ENCODE results near the gene MRAP2. TPM values are rescaled to one million over a fixed set of nuclear protein-coding genes. Genes with fewer than 3 reads are reported as not detected.
"Not testable (repeated sequence)": the region's sequence is repeated elsewhere in the genome, so short reads cannot be mapped to it uniquely, and the experiment has no call there.

MRAP2 gene
- total and polyA plus RNA-seq, 8 donors = 0.76 to 10.9 (median 5.8) TPM

DNA sequence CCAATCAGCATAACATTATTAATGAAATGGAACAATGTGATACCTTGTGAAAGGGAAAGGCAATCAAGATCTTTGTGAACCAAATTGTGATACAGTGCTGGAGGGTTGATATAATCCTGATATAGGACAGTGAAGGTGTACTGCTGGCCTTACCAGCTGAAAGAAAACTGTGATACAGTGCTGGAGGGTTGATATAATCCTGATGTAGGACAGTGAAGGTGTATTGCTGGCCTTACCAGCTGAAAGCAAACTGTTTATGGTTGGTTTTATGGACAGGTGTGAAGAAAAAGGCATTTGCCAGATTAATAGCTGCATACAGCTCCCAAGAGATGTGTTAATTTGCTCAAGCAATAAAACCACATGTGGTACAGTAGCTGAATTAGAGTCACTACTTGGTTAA is 73.9 kb downstream of the MRAP2 start:
- Histone ChIP-seq H3K36me3 (no peaks in the 10 kb centered on the region), H3K27ac (no peak overlapping the region), H3K4me3 (no peak overlapping the region), H3K4me1 (no peaks in the 10 kb centered on the region), H3K9me3 (peaks cover 0 to 4% of the 10 kb centered on the region in 2 donors), H3K27me3 (no peaks in the 10 kb centered on the region)
- no peak for ATAC-seq
- intact Hi-C loops (cut with DNase I) = no loop called here
- TF ChIP-seq, protein P1, sequence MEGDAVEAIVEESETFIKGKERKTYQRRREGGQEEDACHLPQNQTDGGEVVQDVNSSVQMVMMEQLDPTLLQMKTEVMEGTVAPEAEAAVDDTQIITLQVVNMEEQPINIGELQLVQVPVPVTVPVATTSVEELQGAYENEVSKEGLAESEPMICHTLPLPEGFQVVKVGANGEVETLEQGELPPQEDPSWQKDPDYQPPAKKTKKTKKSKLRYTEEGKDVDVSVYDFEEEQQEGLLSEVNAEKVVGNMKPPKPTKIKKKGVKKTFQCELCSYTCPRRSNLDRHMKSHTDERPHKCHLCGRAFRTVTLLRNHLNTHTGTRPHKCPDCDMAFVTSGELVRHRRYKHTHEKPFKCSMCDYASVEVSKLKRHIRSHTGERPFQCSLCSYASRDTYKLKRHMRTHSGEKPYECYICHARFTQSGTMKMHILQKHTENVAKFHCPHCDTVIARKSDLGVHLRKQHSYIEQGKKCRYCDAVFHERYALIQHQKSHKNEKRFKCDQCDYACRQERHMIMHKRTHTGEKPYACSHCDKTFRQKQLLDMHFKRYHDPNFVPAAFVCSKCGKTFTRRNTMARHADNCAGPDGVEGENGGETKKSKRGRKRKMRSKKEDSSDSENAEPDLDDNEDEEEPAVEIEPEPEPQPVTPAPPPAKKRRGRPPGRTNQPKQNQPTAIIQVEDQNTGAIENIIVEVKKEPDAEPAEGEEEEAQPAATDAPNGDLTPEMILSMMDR (IDR thresholded peaks at IDR 0.05) = no peak
- no peak for DNase-seq

DNA sequence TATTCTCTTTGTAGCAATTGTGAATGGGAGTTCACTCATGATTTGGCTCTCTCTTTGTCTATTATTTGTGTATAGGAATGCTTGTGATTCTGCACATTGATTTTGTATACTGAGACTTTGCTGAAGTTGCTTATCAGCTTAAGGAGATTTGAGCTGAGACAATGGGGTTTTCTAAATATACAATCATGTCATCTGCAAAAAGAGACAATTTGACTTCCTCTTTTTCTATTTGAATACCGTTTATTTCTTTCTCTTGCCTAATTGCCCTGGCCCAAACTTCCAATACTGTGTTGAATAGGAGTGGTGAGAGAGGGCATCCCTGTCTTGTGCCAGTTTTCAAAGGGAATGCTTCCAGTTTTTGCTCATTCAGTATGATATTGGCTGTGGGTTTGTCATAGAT is 77.8 kb downstream of the MRAP2 start:
- H3K27me3 ChIP-seq; H3K36me3 ChIP-seq; H3K4me1 ChIP-seq; DNase-seq; H3K27ac ChIP-seq; H3K4me3 ChIP-seq; H3K9me3 ChIP-seq; ATAC-seq; intact Hi-C loops (cut with DNase I): not testable (repeated sequence)

DNA sequence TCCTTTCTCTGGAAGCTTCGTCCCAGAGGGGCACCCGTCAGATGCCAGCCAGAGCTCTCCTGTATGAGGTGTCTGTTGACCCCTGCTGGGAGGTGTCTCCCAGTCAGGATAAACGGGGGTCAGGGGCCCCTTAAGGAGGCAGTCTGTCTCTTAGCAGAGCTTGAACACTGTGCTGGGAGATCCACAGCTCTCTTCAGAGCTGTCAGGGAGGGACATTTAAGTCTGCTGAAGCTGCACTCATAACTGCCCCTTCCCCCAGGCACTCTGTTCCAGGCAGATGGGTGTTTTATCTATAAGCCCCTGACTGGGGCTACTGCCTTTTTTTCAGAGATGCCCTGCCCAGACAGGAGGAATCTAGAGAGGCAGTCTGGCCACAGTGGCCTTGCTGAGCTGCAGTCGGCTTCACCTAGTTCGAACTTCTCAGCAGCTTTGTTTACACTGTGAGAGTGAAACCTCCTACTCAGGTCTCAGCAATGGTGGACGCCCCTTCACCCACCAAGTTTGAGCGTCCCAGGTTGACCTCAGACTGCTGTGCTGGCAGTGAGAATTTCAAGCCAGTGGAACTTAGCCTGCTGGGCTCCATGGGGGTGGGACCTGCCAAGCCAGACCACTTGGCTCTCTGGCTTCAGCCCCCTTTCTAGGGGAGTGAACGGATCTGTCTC is 81.5 kb downstream of the MRAP2 start:
- intact Hi-C loops (cut with DNase I); H3K36me3 ChIP-seq; DNase-seq; H3K27ac ChIP-seq; H3K9me3 ChIP-seq; ATAC-seq; H3K27me3 ChIP-seq; H3K4me1 ChIP-seq; H3K4me3 ChIP-seq: not testable (repeated sequence)

DNA sequence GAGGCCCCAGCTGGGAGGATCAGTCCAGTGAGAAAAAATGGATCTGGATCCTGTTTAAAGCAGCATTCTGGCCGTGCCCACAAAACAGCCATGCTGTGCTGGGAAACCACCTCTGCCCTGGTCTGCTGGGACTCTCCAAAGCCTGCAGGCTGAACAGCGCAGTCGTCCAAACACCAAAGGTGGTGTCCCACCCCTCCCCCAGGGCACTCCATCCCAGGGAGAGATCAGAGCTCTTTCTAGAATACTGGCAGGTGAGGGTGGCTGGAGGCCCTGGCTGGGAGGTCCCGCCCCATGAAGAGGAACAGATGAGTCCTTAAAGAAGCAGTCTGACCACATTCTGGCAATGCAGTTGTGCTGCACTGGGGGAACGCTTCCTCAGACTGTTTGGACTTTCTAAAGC is 84.6 kb downstream of the MRAP2 start:
- intact Hi-C loops (cut with DNase I) = no loop called here
- Histone ChIP-seq H3K4me3 (no peak overlapping the region), H3K27me3 (no peaks in the 10 kb centered on the region), H3K9me3 (peaks cover 0 to 7% of the 10 kb centered on the region in 2 donors), H3K4me1 (no peaks in the 10 kb centered on the region), H3K27ac (no peak overlapping the region), H3K36me3 (no peaks in the 10 kb centered on the region)
- ATAC-seq (no peak), DNase-seq (no peak)
- TF ChIP-seq, protein P1 (IDR thresholded peaks at IDR 0.05) = no peak

DNA sequence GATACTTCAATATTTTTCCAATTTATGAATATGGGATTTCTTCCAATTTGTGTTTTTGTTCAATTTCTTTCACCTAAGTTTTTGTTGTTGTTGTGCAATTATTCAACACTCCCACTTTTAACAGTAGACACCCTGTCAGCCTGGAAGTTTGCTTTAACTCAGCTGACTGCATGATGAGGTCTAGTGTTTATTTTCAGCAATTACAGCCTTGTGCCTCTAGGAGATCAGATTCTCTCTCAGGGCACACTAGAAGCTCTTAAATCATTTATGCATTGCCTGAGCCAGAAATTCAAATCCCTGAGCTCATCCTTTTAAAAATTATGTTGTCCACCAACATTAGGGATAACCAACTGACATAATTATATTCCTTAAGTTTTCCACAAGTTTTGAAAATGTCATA is 85.7 kb downstream of the MRAP2 start:
- Histone ChIP-seq H3K4me1 (no peaks in the 10 kb centered on the region), H3K4me3 (no peak overlapping the region), H3K27ac (no peak overlapping the region), H3K27me3 (no peaks in the 10 kb centered on the region), H3K9me3 (peaks cover 0 to 7% of the 10 kb centered on the region in 2 donors), H3K36me3 (peaks cover 0 to 4% of the 10 kb centered on the region in 2 donors)
- no peak for ATAC-seq
- TF ChIP-seq, protein P1 (IDR thresholded peaks at IDR 0.05) = no peak
- no peak for DNase-seq
- intact Hi-C loops (cut with DNase I) = no loop called here

DNA sequence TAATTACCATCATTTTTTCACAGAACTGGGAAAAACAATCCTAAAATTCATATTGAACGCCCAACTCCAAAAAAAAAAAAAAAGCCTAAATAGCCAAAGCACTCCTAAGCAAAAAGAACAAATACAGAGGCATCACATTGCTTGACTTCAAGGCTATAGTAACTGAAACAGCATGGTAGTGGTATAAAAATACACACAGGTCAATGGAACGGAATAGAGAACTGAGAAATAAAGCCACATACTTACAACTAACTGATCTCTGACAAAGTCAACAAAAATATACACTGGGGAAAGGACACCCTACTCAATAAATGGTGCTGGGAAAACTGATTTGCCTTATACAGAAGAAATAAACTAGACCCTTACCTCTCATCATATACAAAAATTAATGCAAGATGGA is 89.6 kb downstream of the MRAP2 start:
- peaks cover 0 to 29% of the 10 kb centered on the region in 2 donors for H3K36me3 ChIP-seq
- no peaks in the 10 kb centered on the region for H3K27me3 ChIP-seq
- DNase-seq (no peak), ATAC-seq (no peak)
- H3K9me3 ChIP-seq = no peaks in the 10 kb centered on the region
- TF ChIP-seq, protein P1 (IDR thresholded peaks at IDR 0.05) = no peak
- intact Hi-C loops (cut with DNase I) = no loop called here
- H3K27ac ChIP-seq = no peak overlapping the region
- H3K4me1 ChIP-seq = no peaks in the 10 kb centered on the region
- H3K4me3 ChIP-seq = no peak overlapping the region

DNA sequence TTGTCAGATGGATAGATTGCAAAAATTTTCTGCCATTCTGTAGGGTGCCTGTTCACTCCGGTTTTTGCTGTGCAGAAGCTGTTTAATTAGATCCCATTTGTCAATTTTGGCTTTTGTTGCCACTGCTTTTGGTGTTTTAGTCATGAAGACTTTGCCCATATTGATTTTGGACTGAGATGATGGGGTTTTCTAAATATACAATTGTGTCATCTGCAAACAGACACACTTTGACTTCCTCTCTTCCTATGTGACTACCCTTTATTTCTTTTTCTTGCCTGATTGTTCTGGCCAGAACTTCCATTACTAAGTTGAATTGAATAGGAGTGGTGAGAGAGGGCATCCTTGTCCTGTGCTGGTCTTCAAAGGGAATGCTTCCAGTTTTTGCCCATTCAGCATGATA is 96.0 kb downstream of the MRAP2 start:
- H3K27ac ChIP-seq; ATAC-seq; H3K4me1 ChIP-seq; H3K4me3 ChIP-seq; intact Hi-C loops (cut with DNase I); DNase-seq; H3K27me3 ChIP-seq: not testable (repeated sequence)
- Histone ChIP-seq H3K36me3 (peaks cover 0 to 42% of the 10 kb centered on the region in 2 donors), H3K9me3 (peaks cover 0 to 14% of the 10 kb centered on the region in 2 donors)

DNA sequence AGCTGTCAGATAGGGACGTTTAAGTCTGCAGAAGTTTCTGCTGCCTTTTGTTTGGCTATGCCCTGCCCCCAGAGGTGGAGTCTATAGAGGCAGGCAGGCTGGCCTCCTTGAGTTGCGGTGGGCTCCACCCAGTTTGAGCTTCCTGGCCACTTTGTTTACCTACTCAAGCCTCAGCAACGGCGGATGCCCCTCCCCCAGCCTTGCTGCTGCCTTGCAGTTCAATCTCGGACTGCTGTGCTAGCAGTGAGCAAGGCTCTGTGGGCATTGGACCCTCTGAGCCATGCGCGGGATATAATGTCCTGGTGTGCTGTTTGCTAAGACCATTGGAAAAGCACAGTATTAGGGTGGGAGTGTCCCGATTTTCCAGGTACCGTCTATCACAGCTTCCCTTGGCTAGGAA is 99.8 kb downstream of the MRAP2 start:
- ATAC-seq; H3K4me3 ChIP-seq; H3K27ac ChIP-seq; intact Hi-C loops (cut with DNase I); H3K4me1 ChIP-seq; H3K27me3 ChIP-seq: not testable (repeated sequence)
- H3K9me3 ChIP-seq = peaks cover 0 to 14% of the 10 kb centered on the region in 2 donors
- H3K36me3 ChIP-seq = peaks cover 0 to 28% of the 10 kb centered on the region in 2 donors
- peak in 1 of 4 donors; percentile 51 for DNase-seq
